Stomach (tissue), 9 donors: ENCODE measurements around the gene SLC7A5. TPM values are rescaled to one million over a fixed set of nuclear protein-coding genes. Genes with fewer than 3 reads are reported as not detected.

ENCODE experiments used
- DNase-seq, 2 donors: peaks; one replicate each; pipeline versions ENCODE4 v3.0.0 to v3.0.0-alpha.2; 2013 to 2019
- H3K27ac ChIP-seq, 5 donors: fragments of 200-600 bp in 4 of 5; sonication (generic) in 4 of 5; one replicate each; pipeline ENCODE4 v1.5.1; 2013 to 2019; ENCODE audit warnings: mild to moderate bottlenecking in 1 of 5, moderate library complexity in 1 of 5
- H3K27me3 ChIP-seq, 3 donors: fragments of 200-600 bp; sonication (generic); one replicate each; pipeline ENCODE4 v1.5.1; 2017 to 2019; ENCODE audit warnings: mixed run types in 1 of 3
- H3K36me3 ChIP-seq, 4 donors: fragments of 200-600 bp; sonication (generic); 1 replicate in 3 of 4; 2 replicates in 1 of 4; pipeline ENCODE4 v1.5.1; 2016 to 2019
- H3K4me1 ChIP-seq, 4 donors: fragments of 200-600 bp; sonication (generic); one replicate each; pipeline ENCODE4 v1.5.1; 2016 to 2019
- H3K4me3 ChIP-seq, 4 donors: fragments of 200-600 bp; sonication (generic) in 3 of 4; one replicate each; pipeline ENCODE4 v1.5.1; 2016 to 2019; ENCODE audit warnings: mild to moderate bottlenecking in 1 of 4
- H3K9me3 ChIP-seq, 4 donors: fragments of 200-600 bp; sonication (generic); one replicate each; pipeline ENCODE4 v1.5.1; 2016 to 2019
- CTCF ChIP-seq, 7 experiments: fragments of 450-650 bp in 4 of 7; fragments of 200-600 bp in 3 of 7; sonication (generic) in 3 of 7; IDR thresholded peaks; one replicate each; pipeline ENCODE4 v1.5.1; 2016 to 2019; ENCODE audit warnings: antibody characterized with exemption in 7 of 7, control low read depth in 2 of 7, mild to moderate bottlenecking in 1 of 7
- EP300 ChIP-seq: sonication (generic); formaldehyde crosslinking; IDR thresholded peaks from one replicate; pipeline ENCODE4 v1.6.1; 2017; ENCODE audit warnings: antibody characterized with exemption
- POLR2A ChIP-seq, 4 donors: fragments of 450-650 bp; IDR thresholded peaks; one replicate each; pipeline ENCODE4 v1.6.1; 2016; ENCODE audit warnings: antibody characterized with exemption in 4 of 4, control low read depth in 2 of 4, mild to moderate bottlenecking in 1 of 4, moderate library complexity in 1 of 4
- POLR2AphosphoS5 ChIP-seq, 3 donors: sonication (generic); formaldehyde crosslinking; IDR thresholded peaks; one replicate each; pipeline ENCODE4 v1.6.1; 2016; ENCODE audit warnings: antibody characterized with exemption in 3 of 3
- WGBS, 5 donors: extraction: QIAGEN DNeasy Blood & Tissue Kit in 3 of 5; methylation state at CpG; one replicate each; pipeline versions ENCODE4 v1.1.5 to v1.1.7; 2013 to 2018; 5-methylcytosine and 5-hydroxymethylcytosine counted together
- intact Hi-C: fragments of 100-400 bp; cut with DNase I; formaldehyde crosslinking; loops from one replicate; pipeline ENCODE4 v1.15.1; 2023; ENCODE audit warnings: low total_unique reads
- polyA plus RNA-seq, 3 donors: library from polyadenylated mRNA; stranded (reverse); fragments of 200-250 nt; gene quantifications; one replicate each; pipeline ENCODE4 v1.2.3, GENCODE V29; 2013
- total RNA-seq, 5 donors: library from RNA; depleted of rRNA; stranded (reverse); fragments of >200 nt; gene quantifications; one replicate each; pipeline versions ENCODE4 v1.1.0 to v1.2.3, GENCODE V29; 2014 to 2016
- donor health status: healthy with polysubstance abuse.
- donor health status: Bipolar disorder and iron deficiency.
- donor health status: healthy.

The SLC7A5 gene
- total and polyA plus RNA-seq, 8 donors: 1.4 to 74.8 (median 10.0) TPM

- 87 to 91% (median 90%) methylated on average over 12 to 16 of the region's 16 CpGs for WGBS, 5 donors
- DNase-seq: no peak
- no peaks in the 10 kb centered on the region for H3K27me3 ChIP-seq
- no peak overlapping the region for H3K4me3 ChIP-seq
- H3K36me3 ChIP-seq: no peaks in the 10 kb centered on the region
- no peak overlapping the region for H3K27ac ChIP-seq
- no peak for TF ChIP-seq EP300
- TF ChIP-seq CTCF (IDR thresholded peaks at IDR 0.05): no peak
- no peak for TF ChIP-seq POLR2AphosphoS5 (IDR thresholded peaks at IDR 0.05)
- no peak for TF ChIP-seq POLR2A (IDR thresholded peaks at IDR 0.05)
- no peaks in the 10 kb centered on the region for H3K9me3 ChIP-seq
- intact Hi-C loops: no loop called here
- peaks cover 9 to 12% (median 11%) of the 10 kb centered on the region in 4 donors for H3K4me1 ChIP-seq
Observed at GRCh38 chr16:87801679-87802259, 67.5 kb downstream of the SLC7A5 start.

DNA sequence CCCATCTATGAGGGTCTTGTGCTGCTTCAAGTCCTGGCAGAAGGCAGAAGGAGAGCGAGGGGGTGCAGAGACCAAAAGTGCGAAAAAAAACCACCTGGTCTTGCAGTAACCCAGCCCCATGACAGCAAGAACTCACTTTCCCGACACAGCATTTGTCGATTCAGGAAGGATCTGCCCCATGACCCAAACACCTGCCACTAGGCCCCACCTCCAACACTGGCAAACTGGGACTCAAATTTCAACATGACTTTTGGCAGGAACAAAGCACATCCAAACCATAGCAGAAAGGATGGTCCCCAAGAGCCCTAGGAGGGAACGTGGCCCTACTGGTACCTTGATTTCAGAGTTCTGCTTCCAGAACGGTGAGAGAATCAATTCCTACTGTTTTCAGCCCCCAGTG, 68.8 kb downstream of the SLC7A5 start:
- TF ChIP-seq CTCF (IDR thresholded peaks at IDR 0.05) (no peak), POLR2A (IDR thresholded peaks at IDR 0.05) (no peak), EP300 (no peak)
- no peak for DNase-seq
- H3K27ac ChIP-seq: no peak overlapping the region
- 71 to 81% (median 74%) methylated on average over 6 of the region's 6 CpGs for WGBS, 5 donors
- intact Hi-C loops: no loop called here
- no peaks in the 10 kb centered on the region for H3K27me3 ChIP-seq
- no peak overlapping the region for H3K4me3 ChIP-seq
- H3K36me3 ChIP-seq: no peaks in the 10 kb centered on the region
- H3K4me1 ChIP-seq: no peaks in the 10 kb centered on the region
- H3K9me3 ChIP-seq: no peaks in the 10 kb centered on the region

DNA sequence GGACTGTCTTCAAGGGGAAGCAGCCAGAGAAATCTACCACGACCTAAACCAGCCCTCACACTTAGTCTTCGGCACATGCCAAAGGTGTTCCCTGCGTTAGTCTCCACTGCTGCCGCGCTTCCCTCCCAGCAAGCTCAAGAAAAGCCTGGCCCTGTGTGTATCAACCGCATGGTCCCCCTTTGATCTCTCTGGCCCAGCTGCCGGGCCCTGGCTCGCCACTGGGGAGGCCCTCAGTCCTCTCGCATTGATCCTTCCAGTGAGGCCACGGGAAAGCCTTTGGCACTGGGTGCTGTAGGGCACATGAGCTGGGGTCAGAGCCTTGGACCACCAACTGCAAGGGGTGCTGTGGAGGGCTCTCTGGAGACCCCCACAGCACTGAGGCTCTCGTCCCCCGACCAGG, 74.0 kb downstream of the SLC7A5 start:
- Histone ChIP-seq H3K27ac (no peak overlapping the region), H3K36me3 (no peaks in the 10 kb centered on the region), H3K4me1 (peaks cover 2 to 11% (median 10%) of the 10 kb centered on the region in 4 donors), H3K27me3 (no peaks in the 10 kb centered on the region), H3K9me3 (no peaks in the 10 kb centered on the region), H3K4me3 (no peak overlapping the region)
- intact Hi-C loops: no loop called here
- TF ChIP-seq CTCF (IDR thresholded peaks at IDR 0.05): no peak
- DNase-seq: no peak
- WGBS, 5 donors: 74 to 93% (median 89%) methylated on average over 10 to 12 of the region's 12 CpGs

DNA sequence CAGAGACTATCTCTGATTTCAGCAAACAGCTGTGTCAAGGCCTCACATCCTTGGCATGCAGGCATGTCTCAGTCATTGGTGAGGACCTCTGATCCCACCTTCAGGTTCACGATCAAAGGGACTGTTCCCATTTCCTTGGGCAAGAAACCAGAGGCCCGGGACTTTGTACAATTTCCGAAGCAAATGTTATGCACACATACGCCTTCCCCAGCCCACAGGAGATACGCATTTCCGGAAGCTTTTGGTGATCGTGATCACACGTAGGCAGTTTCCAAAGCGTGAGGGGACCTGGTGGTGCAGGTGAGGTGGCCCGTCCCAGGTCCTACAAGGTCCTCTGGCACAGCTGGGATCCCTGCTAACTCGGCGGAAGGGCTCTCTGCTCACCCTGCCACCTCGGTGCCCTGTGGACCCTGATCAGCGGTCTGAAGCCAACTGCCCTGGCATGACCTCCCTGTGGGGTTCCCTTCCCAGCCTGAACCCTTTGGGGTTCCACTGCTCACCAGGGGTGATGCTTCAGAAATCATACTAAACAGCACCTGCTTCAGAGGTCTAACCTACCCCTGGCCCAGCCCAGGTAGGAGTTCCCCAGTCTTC, 74.7 kb downstream of the SLC7A5 start:
- intact Hi-C loops: no loop called here
- Histone ChIP-seq H3K36me3 (no peaks in the 10 kb centered on the region), H3K27me3 (no peaks in the 10 kb centered on the region), H3K27ac (no peak overlapping the region), H3K4me3 (no peak overlapping the region), H3K4me1 (peaks cover 10 to 18% (median 18%) of the 10 kb centered on the region in 4 donors), H3K9me3 (no peaks in the 10 kb centered on the region)
- DNase-seq: no peak
- TF ChIP-seq CTCF (IDR thresholded peaks at IDR 0.05) (no peak), EP300 (no peak), POLR2AphosphoS5 (IDR thresholded peaks at IDR 0.05) (no peak), POLR2A (IDR thresholded peaks at IDR 0.05) (no peak)
- 87 to 91% (median 91%) methylated on average over 6 to 14 of the region's 14 CpGs for WGBS, 5 donors
